ENCODE measurements around the gene GTPBP1.

The GTPBP1 gene

GRCh38 chr22:38750638-38751037 is 44.9 kb downstream of the GTPBP1 start:
- no peak overlapping the region for H3K9ac ChIP-seq (ENCODE audit: low read depth in 1 of 2, low read length in 2 of 2)
- H3K9me3 ChIP-seq (ENCODE audit: control insufficient read depth in 2 of 2, low read length in 2 of 2): no peaks in the 10 kb centered on the region
- peaks cover 55 to 57% of the 10 kb centered on the region in 2 donors for H3K36me3 ChIP-seq (ENCODE audit: control insufficient read depth in 2 of 2, insufficient read depth in 2 of 2, low read length in 2 of 2)
- peak overlapping the region in 1 of 2 donors; percentile 80 for H3K27ac ChIP-seq (ENCODE audit: low read depth in 2 of 2, low read length in 2 of 2)
- peaks cover 28 to 30% of the 10 kb centered on the region in 2 donors for H3K4me1 ChIP-seq (ENCODE audit: control insufficient read depth in 2 of 2, insufficient read depth in 2 of 2, low read length in 2 of 2)
- H3K4me3 ChIP-seq (ENCODE audit: low read length in 2 of 2): no peak overlapping the region
- H3K27me3 ChIP-seq (ENCODE audit: control insufficient read depth in 2 of 2, insufficient read depth in 2 of 2, low read length in 2 of 2): no peaks in the 10 kb centered on the region

GRCh38 chr22:38751066-38751421 is 45.3 kb downstream of the GTPBP1 start:
- Histone ChIP-seq H3K27ac (ENCODE audit: low read depth in 2 of 2, low read length in 2 of 2) (peak overlapping the region in 1 of 2 donors; percentile 80), H3K9ac (ENCODE audit: low read depth in 1 of 2, low read length in 2 of 2) (no peak overlapping the region), H3K9me3 (ENCODE audit: control insufficient read depth in 2 of 2, low read length in 2 of 2) (no peaks in the 10 kb centered on the region), H3K4me3 (ENCODE audit: low read length in 2 of 2) (no peak overlapping the region), H3K36me3 (ENCODE audit: control insufficient read depth in 2 of 2, insufficient read depth in 2 of 2, low read length in 2 of 2) (peaks cover 53% of the 10 kb centered on the region in 2 donors), H3K4me1 (ENCODE audit: control insufficient read depth in 2 of 2, insufficient read depth in 2 of 2, low read length in 2 of 2) (peaks cover 27 to 28% of the 10 kb centered on the region in 2 donors), H3K27me3 (ENCODE audit: control insufficient read depth in 2 of 2, insufficient read depth in 2 of 2, low read length in 2 of 2) (no peaks in the 10 kb centered on the region)

GRCh38 chr22:38751422-38752346 is 45.9 kb downstream of the GTPBP1 start:
- Histone ChIP-seq H3K4me1 (ENCODE audit: control insufficient read depth in 2 of 2, insufficient read depth in 2 of 2, low read length in 2 of 2) (peaks cover 30 to 31% of the 10 kb centered on the region in 2 donors), H3K4me3 (ENCODE audit: low read length in 2 of 2) (no peak overlapping the region), H3K9me3 (ENCODE audit: control insufficient read depth in 2 of 2, low read length in 2 of 2) (no peaks in the 10 kb centered on the region), H3K27me3 (ENCODE audit: control insufficient read depth in 2 of 2, insufficient read depth in 2 of 2, low read length in 2 of 2) (no peaks in the 10 kb centered on the region), H3K27ac (ENCODE audit: low read depth in 2 of 2, low read length in 2 of 2) (peak overlapping the region; percentile 31 to 80), H3K9ac (ENCODE audit: low read depth in 1 of 2, low read length in 2 of 2) (no peak overlapping the region), H3K36me3 (ENCODE audit: control insufficient read depth in 2 of 2, insufficient read depth in 2 of 2, low read length in 2 of 2) (peaks cover 49 to 53% of the 10 kb centered on the region in 2 donors)

GRCh38 chr22:38753948-38754750 is 48.4 kb downstream of the GTPBP1 start:
- Histone ChIP-seq H3K4me3 (ENCODE audit: low read length in 2 of 2) (peak overlapping the region; percentile 71 to 82), H3K9me3 (ENCODE audit: control insufficient read depth in 2 of 2, low read length in 2 of 2) (no peaks in the 10 kb centered on the region), H3K36me3 (ENCODE audit: control insufficient read depth in 2 of 2, insufficient read depth in 2 of 2, low read length in 2 of 2) (peaks cover 33 to 37% of the 10 kb centered on the region in 2 donors), H3K27me3 (ENCODE audit: control insufficient read depth in 2 of 2, insufficient read depth in 2 of 2, low read length in 2 of 2) (no peaks in the 10 kb centered on the region), H3K4me1 (ENCODE audit: control insufficient read depth in 2 of 2, insufficient read depth in 2 of 2, low read length in 2 of 2) (peaks cover 34% of the 10 kb centered on the region in 2 donors), H3K27ac (ENCODE audit: low read depth in 2 of 2, low read length in 2 of 2) (peak overlapping the region; percentile 99 to 100), H3K9ac (ENCODE audit: low read depth in 1 of 2, low read length in 2 of 2) (peak overlapping the region; percentile 81 to 82)

- Histone ChIP-seq H3K9ac (ENCODE audit: low read depth in 1 of 2, low read length in 2 of 2) (peak overlapping the region; percentile 82 to 86), H3K27me3 (ENCODE audit: control insufficient read depth in 2 of 2, insufficient read depth in 2 of 2, low read length in 2 of 2) (no peaks in the 10 kb centered on the region), H3K36me3 (ENCODE audit: control insufficient read depth in 2 of 2, insufficient read depth in 2 of 2, low read length in 2 of 2) (peaks cover 27 to 32% of the 10 kb centered on the region in 2 donors), H3K4me3 (ENCODE audit: low read length in 2 of 2) (peak overlapping the region; percentile 71 to 82), H3K9me3 (ENCODE audit: control insufficient read depth in 2 of 2, low read length in 2 of 2) (no peaks in the 10 kb centered on the region), H3K4me1 (ENCODE audit: control insufficient read depth in 2 of 2, insufficient read depth in 2 of 2, low read length in 2 of 2) (peaks cover 34% of the 10 kb centered on the region in 2 donors), H3K27ac (ENCODE audit: low read depth in 2 of 2, low read length in 2 of 2) (peak overlapping the region; percentile 99 to 100)
Measured at GRCh38 chr22:38754751-38755154, 49.0 kb downstream of the GTPBP1 start.

GRCh38 chr22:38755155-38755910 is 49.6 kb downstream of the GTPBP1 start:
- H3K4me3 ChIP-seq (ENCODE audit: low read length in 2 of 2): peak overlapping the region; percentile 71 to 82
- H3K4me1 ChIP-seq (ENCODE audit: control insufficient read depth in 2 of 2, insufficient read depth in 2 of 2, low read length in 2 of 2): peaks cover 34% of the 10 kb centered on the region in 2 donors
- H3K27me3 ChIP-seq (ENCODE audit: control insufficient read depth in 2 of 2, insufficient read depth in 2 of 2, low read length in 2 of 2): no peaks in the 10 kb centered on the region
- H3K36me3 ChIP-seq (ENCODE audit: control insufficient read depth in 2 of 2, insufficient read depth in 2 of 2, low read length in 2 of 2): peaks cover 21 to 26% of the 10 kb centered on the region in 2 donors
- peak overlapping the region; percentile 82 to 86 for H3K9ac ChIP-seq (ENCODE audit: low read depth in 1 of 2, low read length in 2 of 2)
- no peaks in the 10 kb centered on the region for H3K9me3 ChIP-seq (ENCODE audit: control insufficient read depth in 2 of 2, low read length in 2 of 2)
- peak overlapping the region; percentile 99 to 100 for H3K27ac ChIP-seq (ENCODE audit: low read depth in 2 of 2, low read length in 2 of 2)

- Histone ChIP-seq H3K9ac (ENCODE audit: low read depth in 1 of 2, low read length in 2 of 2) (peak within 1 kb of the TSS; percentile 82 to 86), H3K4me1 (ENCODE audit: control insufficient read depth in 2 of 2, insufficient read depth in 2 of 2, low read length in 2 of 2) (peaks cover 31% of the 10 kb centered on the region in 2 donors), H3K27ac (ENCODE audit: low read depth in 2 of 2, low read length in 2 of 2) (peak within 1 kb of the TSS; percentile 99 to 100), H3K36me3 (ENCODE audit: control insufficient read depth in 2 of 2, insufficient read depth in 2 of 2, low read length in 2 of 2) (peaks cover 15 to 19% of the 10 kb centered on the region in 2 donors), H3K9me3 (ENCODE audit: control insufficient read depth in 2 of 2, low read length in 2 of 2) (no peaks in the 10 kb centered on the region), H3K27me3 (ENCODE audit: control insufficient read depth in 2 of 2, insufficient read depth in 2 of 2, low read length in 2 of 2) (no peaks in the 10 kb centered on the region), H3K4me3 (ENCODE audit: low read length in 2 of 2) (peak within 1 kb of the TSS; percentile 71 to 82)
Measured at GRCh38 chr22:38755911-38756532, 50.3 kb downstream of the GTPBP1 start, which contains the start of gene SUN2. SUN2 (minus strand) TSS chr22:38755998; CDS start chr22:38752628, 3,370 bp downstream.

GRCh38 chr22:38756711-38757463 is 51.1 kb downstream of the GTPBP1 start:
- Histone ChIP-seq H3K4me1 (ENCODE audit: control insufficient read depth in 2 of 2, insufficient read depth in 2 of 2, low read length in 2 of 2) (peaks cover 24 to 26% of the 10 kb centered on the region in 2 donors), H3K9ac (ENCODE audit: low read depth in 1 of 2, low read length in 2 of 2) (peak overlapping the region in 1 of 2 donors; percentile 82), H3K36me3 (ENCODE audit: control insufficient read depth in 2 of 2, insufficient read depth in 2 of 2, low read length in 2 of 2) (peaks cover 6 to 11% of the 10 kb centered on the region in 2 donors), H3K27ac (ENCODE audit: low read depth in 2 of 2, low read length in 2 of 2) (peak overlapping the region in 1 of 2 donors; percentile 99), H3K27me3 (ENCODE audit: control insufficient read depth in 2 of 2, insufficient read depth in 2 of 2, low read length in 2 of 2) (no peaks in the 10 kb centered on the region), H3K4me3 (ENCODE audit: low read length in 2 of 2) (peak overlapping the region; percentile 71 to 82), H3K9me3 (ENCODE audit: control insufficient read depth in 2 of 2, low read length in 2 of 2) (no peaks in the 10 kb centered on the region)

- Histone ChIP-seq H3K4me1 (ENCODE audit: control insufficient read depth in 2 of 2, insufficient read depth in 2 of 2, low read length in 2 of 2) (peaks cover 20 to 26% of the 10 kb centered on the region in 2 donors), H3K36me3 (ENCODE audit: control insufficient read depth in 2 of 2, insufficient read depth in 2 of 2, low read length in 2 of 2) (peaks cover under 1 to 5% of the 10 kb centered on the region in 2 donors), H3K27ac (ENCODE audit: low read depth in 2 of 2, low read length in 2 of 2) (no peak overlapping the region), H3K9me3 (ENCODE audit: control insufficient read depth in 2 of 2, low read length in 2 of 2) (no peaks in the 10 kb centered on the region), H3K4me3 (ENCODE audit: low read length in 2 of 2) (no peak overlapping the region), H3K9ac (ENCODE audit: low read depth in 1 of 2, low read length in 2 of 2) (no peak overlapping the region), H3K27me3 (ENCODE audit: control insufficient read depth in 2 of 2, insufficient read depth in 2 of 2, low read length in 2 of 2) (no peaks in the 10 kb centered on the region)
Measured at GRCh38 chr22:38757464-38757757, 51.7 kb downstream of the GTPBP1 start.

All from mucosa of rectum (tissue), 2 donors.